H1 (cell line): ENCODE data around the gene SFT2D1. TPM values are rescaled to one million over a fixed set of nuclear protein-coding genes. Genes with fewer than 3 reads are reported as not detected.
"Not testable (repeated sequence)": the region's sequence is repeated elsewhere in the genome, so short reads cannot be mapped to it uniquely, and the experiment has no call there.

Source experiments
- CTCF ChIA-PET: fragments of 300-600 bp; sonication (Branson Sonifier 250); formaldehyde crosslinking; loops from one replicate; lab custom pipeline; 2021; ENCODE audit not compliant: partially characterized antibody; lab: Charles Lee
- POLR2A ChIA-PET: fragments of 300-600 bp; sonication (Branson Sonifier 250); formaldehyde crosslinking; loops from one replicate; lab custom pipeline; 2021; ENCODE audit warnings: inconsistent platforms; ENCODE audit not compliant: partially characterized antibody; lab: Charles Lee
- DNase-seq, 2 experiments: peaks; one replicate each; pipeline versions ENCODE4 v3.0.0 to v3.0.0-alpha.2; 2010 to 2022; ENCODE audit warnings: low spot score in 2 of 2, low read depth in 1 of 2, mixed read lengths in 1 of 2
- FAIRE-seq: peaks from 2 replicates; lab custom pipeline; 2011; peaks lifted over from hg19 to GRCh38; lab: Jason Lieb, UNC
- H2AFZ ChIP-seq: 2 replicates; pipeline ENCODE4 v1.8.1; 2012; ENCODE audit warnings: low read length, inconsistent platforms
- H2AK5ac ChIP-seq: 2 replicates; pipeline ENCODE4 v1.6.1; 2013; ENCODE audit warnings: low read depth, low read length
- H2BK120ac ChIP-seq: replicated peaks from 2 replicates; pipeline ENCODE3; 2013; ENCODE audit warnings: low read depth, low read length, inconsistent platforms
- H2BK12ac ChIP-seq: 2 replicates; pipeline ENCODE4 v1.6.1; 2013; ENCODE audit warnings: low read depth, low read length
- H2BK15ac ChIP-seq: 2 replicates; pipeline ENCODE4 v1.6.1; 2013; ENCODE audit warnings: low read length
- H2BK20ac ChIP-seq: 2 replicates; pipeline ENCODE4 v1.6.1; 2013; ENCODE audit warnings: low read length
- H2BK5ac ChIP-seq: 2 replicates; pipeline ENCODE4 v1.6.1; 2013; ENCODE audit warnings: low read depth, low read length
- H3K14ac ChIP-seq: 2 replicates; pipeline ENCODE4 v1.6.1; 2013; ENCODE audit warnings: inconsistent platforms; ENCODE audit not compliant: insufficient read length
- H3K18ac ChIP-seq: 2 replicates; pipeline ENCODE4 v1.6.1; 2013; ENCODE audit warnings: low read length; ENCODE audit errors: extremely low read depth
- H3K23ac ChIP-seq: 2 replicates; pipeline ENCODE4 v1.6.1; 2013; ENCODE audit warnings: inconsistent platforms; ENCODE audit not compliant: insufficient read length
- H3K23me2 ChIP-seq: 2 replicates; pipeline ENCODE4 v1.6.1; 2013; ENCODE audit warnings: low read depth, low read length
- H3K27ac ChIP-seq: 2 replicates; pipeline ENCODE4 v1.6.1; 2011; ENCODE audit warnings: low read depth, low read length, inconsistent platforms
- H3K27me3 ChIP-seq, 4 experiments: replicated peaks in 1 of 4; 1 replicate in 1 of 4; 2 replicates in 3 of 4; pipeline versions ENCODE4 v1.6.1 to v1.8.1; 2011 to 2013; ENCODE audit warnings: low read length in 3 of 4, mild to moderate bottlenecking in 3 of 4, inconsistent platforms in 2 of 4, mixed read lengths in 2 of 4, moderate library complexity in 1 of 4; ENCODE audit not compliant: control insufficient read depth in 3 of 4, insufficient read depth in 3 of 4; ENCODE audit errors: extremely low read depth in 1 of 4
- H3K36me3 ChIP-seq, 4 experiments: 2 replicates each; pipeline versions ENCODE4 v1.6.1 to v1.8.1; 2011 to 2013; ENCODE audit warnings: mild to moderate bottlenecking in 4 of 4, low read length in 3 of 4, moderate library complexity in 2 of 4, control low read depth in 1 of 4, inconsistent platforms in 1 of 4; ENCODE audit not compliant: insufficient read depth in 4 of 4, control insufficient read depth in 2 of 4
- H3K4ac ChIP-seq: replicated peaks from 2 replicates; pipeline ENCODE3; 2013; ENCODE audit warnings: low read length, low read depth, mixed read lengths, inconsistent platforms; ENCODE audit not compliant: insufficient read length
- H3K4me1 ChIP-seq, 4 experiments: replicated peaks in 1 of 4; 1 replicate in 1 of 4; 2 replicates in 3 of 4; pipeline versions ENCODE4 v1.6.1 to v1.8.1; 2011 to 2013; ENCODE audit warnings: low read length in 3 of 4, inconsistent platforms in 2 of 4, mixed read lengths in 1 of 4; ENCODE audit not compliant: insufficient read depth in 4 of 4, control insufficient read depth in 3 of 4
- H3K4me2 ChIP-seq, 2 experiments: 2 replicates each; pipeline versions ENCODE4 v1.6.1 to v1.8.1; 2011 to 2013; ENCODE audit warnings: low read depth in 2 of 2, low read length in 2 of 2, control low read depth in 1 of 2, inconsistent platforms in 1 of 2, mild to moderate bottlenecking in 1 of 2; ENCODE audit not compliant: insufficient read depth in 1 of 2
- H3K4me3 ChIP-seq, 4 experiments: fragments of 200-600, 300-600 bp in 1 of 4; sonication (generic), shearing (Covaris generic), sonication (Bioruptor Twin) in 1 of 4; 2 replicates each; pipeline versions ENCODE4 v1.5.1 to v1.8.1; 2011 to 2016; ENCODE audit warnings: low read length in 4 of 4, low read depth in 3 of 4, control low read depth in 2 of 4, inconsistent platforms in 2 of 4, mild to moderate bottlenecking in 2 of 4, mixed read lengths in 1 of 4, moderate library complexity in 1 of 4; ENCODE audit not compliant: insufficient read depth in 2 of 4; ENCODE audit errors: extremely low read depth in 1 of 4
- H3K56ac ChIP-seq: replicated peaks from 2 replicates; pipeline ENCODE3; 2013; ENCODE audit warnings: low read depth, mild to moderate bottlenecking, mixed read lengths, low read length, inconsistent platforms; ENCODE audit not compliant: insufficient read length
- H3K79me1 ChIP-seq: 2 replicates; pipeline ENCODE4 v1.6.1; 2013; ENCODE audit warnings: low read depth, low read length, control low read depth
- H3K79me2 ChIP-seq, 2 experiments: 2 replicates each; pipeline versions ENCODE4 v1.6.1 to v1.8.1; 2012 to 2013; ENCODE audit warnings: low read length in 2 of 2, mild to moderate bottlenecking in 2 of 2, inconsistent platforms in 1 of 2; ENCODE audit not compliant: insufficient read depth in 2 of 2, control insufficient read depth in 1 of 2
- H3K9ac ChIP-seq, 4 experiments: replicated peaks in 1 of 4; 1 replicate in 1 of 4; 2 replicates in 3 of 4; pipeline versions ENCODE4 v1.6.1 to v1.8.1; 2011 to 2013; ENCODE audit warnings: low read depth in 3 of 4, low read length in 3 of 4, control low read depth in 2 of 4, mild to moderate bottlenecking in 2 of 4, moderate library complexity in 2 of 4, inconsistent platforms in 1 of 4; ENCODE audit errors: extremely low read depth in 1 of 4
- H3K9me3 ChIP-seq, 2 experiments: 2 replicates each; pipeline versions ENCODE4 v1.6.1 to v1.8.1; 2012 to 2013; ENCODE audit warnings: mild to moderate bottlenecking in 2 of 2, moderate library complexity in 2 of 2, control low read depth in 1 of 2, inconsistent platforms in 1 of 2, low read depth in 1 of 2, low read length in 1 of 2, mixed read lengths in 1 of 2; ENCODE audit not compliant: insufficient read depth in 2 of 2
- H4K20me1 ChIP-seq, 2 experiments: replicated peaks in 1 of 2; 2 replicates each; pipeline versions ENCODE3 to v1.8.1; 2011 to 2013; ENCODE audit warnings: inconsistent platforms in 2 of 2, low read length in 2 of 2, mild to moderate bottlenecking in 1 of 2; ENCODE audit not compliant: insufficient read depth in 2 of 2, control insufficient read depth in 1 of 2
- H4K5ac ChIP-seq: 2 replicates; pipeline ENCODE4 v1.6.1; 2013; ENCODE audit warnings: low read length, low read depth, mixed read lengths, inconsistent platforms; ENCODE audit not compliant: insufficient read length
- H4K8ac ChIP-seq: 2 replicates; pipeline ENCODE4 v1.8.0; 2013; ENCODE audit warnings: mild to moderate bottlenecking, moderate library complexity, low read length, inconsistent platforms; ENCODE audit not compliant: insufficient read depth; ENCODE audit errors: extremely low read depth
- H4K91ac ChIP-seq: replicated peaks from 2 replicates; pipeline ENCODE3; 2013; ENCODE audit warnings: low read length, mixed read lengths, inconsistent platforms; ENCODE audit not compliant: insufficient read length
- WGBS, 2 experiments: shearing (Covaris generic) in 1 of 2; methylation state at CpG; one replicate each; pipeline versions ENCODE4 v1.1.6 to v1.1.7; 2013 to 2015; ENCODE audit warnings: low lambda C conversion rate in 2 of 2, mixed read lengths in 2 of 2, inconsistent platforms in 1 of 2, low coverage in 1 of 2, missing lambda C conversion rate in 1 of 2; ENCODE audit not compliant: insufficient replicate concordance in 2 of 2, insufficient coverage in 1 of 2, insufficient read length in 1 of 2; ENCODE audit errors: extremely low coverage in 1 of 2, missing lambda C conversion rate in 1 of 2; 5-methylcytosine and 5-hydroxymethylcytosine counted together
- polyA plus RNA-seq, 7 experiments: library from polyadenylated mRNA; depleted of rRNA in 3 of 7; stranded (reverse) in 5 of 7; unstranded in 2 of 7; fragments of >200 nt in 5 of 7; fragments of 200-250 nt in 2 of 7; gene quantifications; 1 replicate in 5 of 7; 2 replicates in 1 of 7; 4 replicates in 1 of 7; pipeline versions ENCODE4 v1.2.1 to v1.2.3, GENCODE V29; 2011 to 2013; ENCODE audit warnings: missing spikeins in 2 of 7, mixed read lengths in 2 of 7
- total RNA-seq: library from RNA; stranded (reverse); fragmentation: NEBNext Ultra II Directional; extraction: Animal tissue kit (Norgen Biotek cat#: 25700); gene quantifications from 2 replicates; pipeline ENCODE4 v1.2.1, GENCODE V29; 2021

The SFT2D1 gene
- total and polyA plus RNA-seq, 2 of the 8 experiments (the other 6 are each of a cell fraction or from before 2014, with no cell fraction given) = 52.3 to 76.1 TPM

GRCh38 chr6:166387098-166387497, 44.8 kb upstream of the SFT2D1 start:
- FAIRE-seq = not testable (repeated sequence)
- POLR2A ChIA-PET = interaction anchor here (1.0 kb wide), 1 partner anchor 78 kb away, joined by 3 read pairs; no protein-coding TSS in a partner anchor

More at GRCh38 chr6:166387098-166387497, 44.8 kb upstream of the SFT2D1 start:
- not testable (repeated sequence) for H4K20me1 ChIP-seq, DNase-seq, H3K23me2 ChIP-seq, H2AFZ ChIP-seq, H4K91ac ChIP-seq, H4K8ac ChIP-seq, H3K27ac ChIP-seq, H3K27me3 ChIP-seq, H3K18ac ChIP-seq, H3K14ac ChIP-seq, H3K4ac ChIP-seq, H3K9ac ChIP-seq, H2AK5ac ChIP-seq, H2BK120ac ChIP-seq, H3K4me3 ChIP-seq, H3K36me3 ChIP-seq, H3K56ac ChIP-seq, H3K23ac ChIP-seq, H3K4me1 ChIP-seq, H3K9me3 ChIP-seq, H2BK15ac ChIP-seq, H3K79me2 ChIP-seq, H2BK5ac ChIP-seq, H3K4me2 ChIP-seq, H4K5ac ChIP-seq, H3K79me1 ChIP-seq, H2BK20ac ChIP-seq, H2BK12ac ChIP-seq
- CTCF ChIA-PET = interaction anchor here (0.6 to 2.5 kb wide), 5 partner anchors 12 to 222 kb away, joined by 4 to 13 read pairs (median 5); no protein-coding TSS in a partner anchor
- 96% methylated on average over 9 of the region's 9 CpGs; no CpG with 5 or more reads in 1 of the 2 experiments for WGBS, 2 experiments
